Limb (tissue), 2 donors: ENCODE measurements around the gene DDX17.
A peak's percentile ranks its signal among the peaks of the same experiment; 100 is the strongest.
"Not testable (repeated sequence)": the region's sequence is repeated elsewhere in the genome, so short reads cannot be mapped to it uniquely, and the experiment has no call there.

ENCODE experiments used
- DNase-seq, 2 donors: peaks; one replicate each; pipeline ENCODE4 v3.0.0-alpha.2; 2016; ENCODE audit errors: extremely low spot score in 2 of 2

Gene DDX17

GRCh38 chr22:38491707-38492348 is 14.3 kb downstream of the DDX17 start:
- no peak for DNase-seq

GRCh38 chr22:38490915-38491314 is 15.2 kb downstream of the DDX17 start:
- no peak for DNase-seq

- no peak for DNase-seq
Measured at GRCh38 chr22:38490475-38490874, 15.6 kb downstream of the DDX17 start.

- no peak for DNase-seq
Measured at GRCh38 chr22:38489561-38490145, 16.5 kb downstream of the DDX17 start.

- no peak for DNase-seq
Measured at GRCh38 chr22:38489142-38489541, 17.0 kb downstream of the DDX17 start.

- no peak for DNase-seq
Measured at GRCh38 chr22:38487946-38488345, 18.2 kb downstream of the DDX17 start.

- no peak for DNase-seq
Measured at GRCh38 chr22:38485783-38486182, 20.3 kb downstream of the DDX17 start.

GRCh38 chr22:38484244-38484643 is 21.9 kb downstream of the DDX17 start:
- DNase-seq, result no peak

- no peak for DNase-seq
Measured at GRCh38 chr22:38482662-38483308, 23.3 kb downstream of the DDX17 start.

- DNase-seq, result no peak
Measured at GRCh38 chr22:38481871-38482332, 24.2 kb downstream of the DDX17 start.

GRCh38 chr22:38481162-38481870 is 24.8 kb downstream of the DDX17 start:
- no peak for DNase-seq

- no peak for DNase-seq
Measured at GRCh38 chr22:38479096-38479837, 26.8 kb downstream of the DDX17 start.

GRCh38 chr22:38477585-38477984 is 28.5 kb downstream of the DDX17 start:
- no peak for DNase-seq

GRCh38 chr22:38474003-38474607 is 32.0 kb downstream of the DDX17 start:
- DNase-seq, result no peak

GRCh38 chr22:38471237-38471636 is 34.9 kb downstream of the DDX17 start:
- DNase-seq, result peak in 1 of 2 donors; percentile 18

- DNase-seq, result not testable (repeated sequence)
Measured at GRCh38 chr22:38470179-38470578, 35.9 kb downstream of the DDX17 start.

- no peak for DNase-seq
Measured at GRCh38 chr22:38469306-38469781, 36.8 kb downstream of the DDX17 start.

GRCh38 chr22:38468443-38469305 is 37.4 kb downstream of the DDX17 start:
- DNase-seq, result no peak

- peak in 1 of 2 donors; percentile 75 for DNase-seq
Measured at GRCh38 chr22:38467904-38468442, 38.1 kb downstream of the DDX17 start, which contains the start of gene KDELR3. Gene KDELR3, plus strand, starts transcription at chr22:38468096. Its CDS starts 138 bp downstream, at chr22:38468234.
